GM18526 (cell line): ENCODE measurements around the gene HAGH.

Experiments used
- POLR2A ChIP-seq: IDR thresholded peaks from 3 replicates; pipeline ENCODE4 v1.6.1; 2011; ENCODE audit not compliant: insufficient read length; ENCODE audit errors: extremely low read depth

The HAGH gene

GRCh38 chr16:1794908-1795666 lies 31.5 kb downstream of the HAGH start:
- TF ChIP-seq POLR2A = no peak

DNA sequence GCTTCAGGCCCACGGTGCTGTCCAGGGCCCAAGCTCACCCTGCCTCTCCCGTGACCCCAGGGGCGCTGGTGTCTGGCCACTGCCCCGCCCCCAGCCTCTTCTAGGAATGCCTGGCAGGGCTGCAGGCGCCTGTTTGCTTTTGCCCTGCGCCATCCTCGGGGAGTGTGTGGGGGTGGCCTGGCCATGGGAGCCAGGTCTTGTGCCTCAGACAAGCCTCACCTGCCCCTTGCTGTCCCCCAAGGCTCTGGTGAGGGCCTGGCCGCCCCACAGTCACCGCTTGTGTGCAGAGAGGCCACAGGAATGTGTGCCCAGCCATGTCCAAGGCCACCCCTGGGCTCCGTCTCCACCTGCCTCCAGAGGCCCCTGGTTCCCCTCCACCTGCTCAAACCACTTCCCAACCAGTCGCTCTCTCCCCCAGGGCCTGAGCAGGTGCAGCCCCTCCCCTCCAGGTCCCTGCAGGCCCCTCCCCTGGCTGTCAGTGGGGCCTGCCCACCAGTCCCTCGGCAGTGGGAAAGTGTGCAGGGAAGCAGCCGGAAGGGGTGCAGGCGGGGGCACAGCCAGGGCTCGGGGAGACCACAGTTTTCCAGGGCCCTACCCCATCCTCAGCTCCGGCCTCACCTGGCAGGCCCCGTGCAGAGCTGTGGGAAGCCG lies 32.3 kb downstream of the HAGH start:
- TF ChIP-seq POLR2A = no peak

- no peak for TF ChIP-seq POLR2A
Measured at GRCh38 chr16:1793578-1794220, 32.9 kb downstream of the HAGH start, which contains the start of gene IGFALS. TSS of gene IGFALS (minus strand) at chr16:1793705. CDS start at chr16:1793652, 53 bp downstream.

GRCh38 chr16:1792836-1793577 lies 33.6 kb downstream of the HAGH start:
- TF ChIP-seq POLR2A = no peak

DNA sequence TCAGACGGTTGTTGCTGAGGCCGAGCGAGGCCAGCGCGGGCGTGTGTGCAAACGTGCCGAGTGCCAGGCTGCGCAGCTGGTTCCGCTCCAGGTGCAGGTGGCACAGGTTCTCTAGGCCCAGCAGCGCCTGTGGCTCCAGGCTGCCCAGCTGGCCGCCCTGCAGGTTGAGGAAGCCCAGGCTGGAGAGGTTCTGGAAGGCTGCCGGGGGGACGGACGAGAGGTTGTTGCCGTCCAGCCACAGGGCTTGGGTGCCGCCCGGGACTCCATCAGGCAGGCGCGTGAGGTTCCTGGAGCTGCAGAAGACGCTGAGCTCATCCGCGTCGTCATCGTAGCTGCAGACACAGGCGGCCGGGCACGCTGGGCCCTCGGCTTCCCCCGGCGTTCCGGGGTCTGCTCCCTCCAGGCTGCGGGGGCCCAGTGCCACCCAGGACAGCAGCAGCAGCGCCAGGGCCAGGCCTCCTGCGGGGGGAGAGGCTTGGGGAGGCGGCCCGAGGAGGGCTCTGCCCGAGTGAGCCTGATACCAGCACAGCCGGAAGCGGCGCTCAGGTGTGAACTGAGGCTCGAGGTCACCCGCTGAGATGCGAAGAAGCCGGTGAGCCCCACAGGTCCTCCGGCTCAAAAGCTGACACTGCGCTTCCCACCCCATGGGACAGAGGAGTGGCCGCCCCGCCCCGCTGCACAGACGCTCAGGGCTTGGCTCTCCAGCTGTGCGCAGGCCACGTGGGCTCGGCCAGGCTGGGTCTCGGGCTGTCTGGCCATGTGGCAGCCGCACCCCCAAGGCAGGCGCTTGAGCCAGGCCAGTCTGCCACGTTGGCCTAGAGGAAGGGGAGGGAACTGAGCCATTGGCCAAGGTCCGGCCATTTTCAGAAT lies 34.4 kb downstream of the HAGH start:
- TF ChIP-seq POLR2A = no peak

- TF ChIP-seq POLR2A = no peak
Measured at GRCh38 chr16:1791256-1791942, 35.2 kb downstream of the HAGH start.

- no peak for TF ChIP-seq POLR2A
Measured at GRCh38 chr16:1790611-1791255, 35.9 kb downstream of the HAGH start.

GRCh38 chr16:1790261-1790610 lies 36.4 kb downstream of the HAGH start:
- TF ChIP-seq POLR2A = no peak

DNA sequence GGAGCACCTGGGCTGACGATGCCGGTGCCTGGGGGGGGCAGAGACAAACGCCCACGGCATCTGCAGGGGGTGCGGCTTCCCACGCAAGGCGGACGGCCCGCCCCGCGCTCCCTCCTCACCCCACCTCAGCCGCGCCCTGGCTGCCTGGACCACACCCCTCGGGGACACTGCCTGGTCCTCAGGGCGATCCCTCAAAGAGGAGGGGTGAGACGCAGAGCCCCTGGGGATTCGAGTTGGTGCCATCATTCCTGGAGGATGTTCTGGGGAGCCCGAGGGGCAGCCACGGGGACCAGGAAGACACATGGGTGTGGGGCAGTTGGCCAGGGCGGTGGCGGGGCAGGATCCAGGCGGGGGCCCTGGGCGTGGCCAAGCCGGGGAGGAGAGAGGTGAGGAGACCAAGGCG lies 37.0 kb downstream of the HAGH start:
- no peak for TF ChIP-seq POLR2A

DNA sequence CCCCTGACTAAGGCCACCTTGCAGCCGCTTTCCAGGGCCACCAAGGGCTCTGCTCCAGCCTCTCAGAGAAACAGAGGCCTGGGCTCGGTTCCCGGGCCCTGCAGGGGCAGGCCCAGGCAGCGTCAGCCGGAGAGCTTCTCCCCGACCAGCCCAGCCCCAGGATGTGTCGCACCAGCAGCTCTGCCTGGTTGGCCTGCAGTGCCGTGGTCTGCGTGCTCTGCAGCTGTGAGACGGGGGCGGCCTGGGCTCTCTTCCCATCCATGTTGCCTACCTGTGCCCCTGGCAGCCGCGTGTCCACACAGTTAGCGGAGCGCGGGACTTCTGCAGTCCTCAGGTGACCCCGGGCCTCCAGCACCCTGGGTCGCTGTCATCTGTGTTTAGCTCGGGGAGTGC lies 37.9 kb downstream of the HAGH start:
- no peak for TF ChIP-seq POLR2A

- TF ChIP-seq POLR2A = no peak
Measured at GRCh38 chr16:1788095-1788707, 38.4 kb downstream of the HAGH start.

- TF ChIP-seq POLR2A = no peak
Measured at GRCh38 chr16:1787322-1788094, 39.1 kb downstream of the HAGH start.

- TF ChIP-seq POLR2A = no peak
Measured at GRCh38 chr16:1787056-1787321, 39.6 kb downstream of the HAGH start.
